Activated CD8-positive, alpha-beta memory T cell treated with anti-CD3 and anti-CD28 coated beads, Interleukin-2, amount 10 ng/mL, durations not matched to agents 7 days and 5 days (primary cell): ENCODE results near the gene SLC2A1. TPM values are rescaled to one million over a fixed set of nuclear protein-coding genes. Genes with fewer than 3 reads are reported as not detected.
A peak's percentile ranks its signal among the peaks of the same experiment; 100 is the strongest.

Experiments
- ATAC-seq: fragments of 150-1000 bp; cut with Tn5 transposase; one replicate; pipeline ENCODE4 v1.10.0; 2021; ENCODE audit warnings: moderate library complexity
- CTCF ChIA-PET: fragments of 350-600 bp; sonication (Branson Sonifier 250); formaldehyde crosslinking; loops from one replicate; lab custom pipeline; 2021; ENCODE audit warnings: antibody characterized with exemption; lab: Charles Lee
- DNase-seq: peaks from one replicate; pipeline ENCODE4 v3.0.0-alpha.2; 2020
- H3K27ac Mint-ChIP-seq: one replicate; pipeline ENCODE4 v1.8.0; 2021; ENCODE audit warnings: mild to moderate bottlenecking, mixed read lengths
- H3K27me3 Mint-ChIP-seq: one replicate; pipeline ENCODE4 v1.8.0; 2021; ENCODE audit warnings: mixed read lengths
- H3K36me3 Mint-ChIP-seq: one replicate; pipeline ENCODE4 v1.8.0; 2021; ENCODE audit warnings: mild to moderate bottlenecking, mixed read lengths
- H3K4me1 Mint-ChIP-seq: one replicate; pipeline ENCODE4 v1.8.0; 2021; ENCODE audit warnings: mixed read lengths
- H3K4me3 Mint-ChIP-seq: one replicate; pipeline ENCODE4 v1.8.0; 2021; ENCODE audit warnings: mild to moderate bottlenecking, moderate library complexity, mixed read lengths
- H3K9me3 Mint-ChIP-seq: one replicate; pipeline ENCODE4 v1.8.0; 2022; ENCODE audit warnings: low read depth, mixed read lengths
- total RNA-seq, 2 experiments: library from RNA; stranded (reverse); gene quantifications; one replicate each; pipeline ENCODE4 v1.2.3, GENCODE V29; 2021

Gene SLC2A1
- total RNA-seq, 2 experiments from 2014 or later, result 113 to 140 TPM

- CTCF ChIA-PET, result interaction anchor here (0.9 to 2.1 kb wide), 5 partner anchors 10 to 19 kb away, joined by 3 to 8 read pairs (median 5); no protein-coding TSS in a partner anchor
- no peak overlapping the region for H3K4me3 Mint-ChIP-seq
- peak; percentile 67 for DNase-seq
- peaks cover 73% of the 10 kb centered on the region for H3K36me3 Mint-ChIP-seq
- peak; percentile 17 for ATAC-seq
- H3K4me1 Mint-ChIP-seq, result peaks cover 98% of the 10 kb centered on the region
- no peaks in the 10 kb centered on the region for H3K9me3 Mint-ChIP-seq
- H3K27me3 Mint-ChIP-seq, result no peaks in the 10 kb centered on the region
- H3K27ac Mint-ChIP-seq, result peak overlapping the region; percentile 93
These were observed 16.9 kb downstream of the SLC2A1 start for GRCh38 chr1:42941640-42942330.

DNA sequence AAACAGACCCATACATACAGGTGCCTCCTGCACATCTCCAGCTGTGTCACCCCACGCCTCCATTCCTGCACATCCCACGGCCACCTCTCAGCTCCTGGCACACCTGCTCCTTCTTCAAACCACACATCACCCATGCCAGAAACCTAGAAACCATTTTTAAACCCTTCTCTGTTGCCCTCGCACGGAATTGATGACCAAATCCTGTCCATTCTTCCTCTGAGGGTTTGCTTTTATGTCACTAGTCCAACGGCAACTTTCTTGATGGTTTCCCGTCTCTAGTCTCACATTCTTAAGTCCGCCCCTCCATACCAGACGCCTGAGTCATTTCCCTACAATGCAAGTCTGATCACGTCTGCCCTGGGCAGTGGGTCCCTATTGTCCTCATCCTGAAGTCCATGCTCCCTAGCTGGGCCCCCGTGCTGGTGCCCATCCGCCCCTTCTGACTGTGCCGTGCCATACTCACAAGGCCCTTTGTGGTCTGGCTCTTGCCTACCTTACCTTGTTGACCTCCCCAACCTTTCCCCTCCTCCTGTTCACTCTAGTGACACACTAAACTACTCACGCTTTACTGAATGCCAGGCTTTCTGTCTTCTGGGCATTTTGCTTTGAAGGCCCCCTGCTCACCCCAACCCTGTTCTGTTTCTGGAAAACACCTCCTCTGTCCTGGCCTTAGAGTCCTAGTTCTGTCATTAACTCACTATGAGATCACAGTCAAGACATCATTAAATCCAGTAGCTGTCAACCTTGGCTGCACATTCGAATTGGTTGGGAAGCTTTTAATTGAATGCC is 17.6 kb downstream of the SLC2A1 start:
- peaks cover 71% of the 10 kb centered on the region for H3K36me3 Mint-ChIP-seq
- H3K4me3 Mint-ChIP-seq, result peak overlapping the region; percentile 50
- no peaks in the 10 kb centered on the region for H3K27me3 Mint-ChIP-seq
- H3K9me3 Mint-ChIP-seq, result no peaks in the 10 kb centered on the region
- peak overlapping the region; percentile 93 for H3K27ac Mint-ChIP-seq
- ATAC-seq, result peak; percentile 35
- CTCF ChIA-PET, result interaction anchor here (1.2 to 2.1 kb wide), 4 partner anchors 9 to 17 kb away, joined by 3 to 8 read pairs (median 5); no protein-coding TSS in a partner anchor
- peak; percentile 76 for DNase-seq
- H3K4me1 Mint-ChIP-seq, result peaks cover 98% of the 10 kb centered on the region

GRCh38 chr1:42938645-42939615 is 19.7 kb downstream of the SLC2A1 start:
- DNase-seq (no peak), ATAC-seq (peak; percentile 1)
- Mint-ChIP-seq H3K27me3 (no peaks in the 10 kb centered on the region), H3K4me1 (peaks cover 98% of the 10 kb centered on the region), H3K4me3 (peak overlapping the region; percentile 57), H3K9me3 (no peaks in the 10 kb centered on the region), H3K36me3 (peaks cover 74% of the 10 kb centered on the region), H3K27ac (peak overlapping the region; percentile 96)
- CTCF ChIA-PET, result interaction anchor here (0.7 to 3.6 kb wide), 6 partner anchors 8 to 136 kb away, joined by 3 to 22 read pairs (median 8); no protein-coding TSS in a partner anchor

DNA sequence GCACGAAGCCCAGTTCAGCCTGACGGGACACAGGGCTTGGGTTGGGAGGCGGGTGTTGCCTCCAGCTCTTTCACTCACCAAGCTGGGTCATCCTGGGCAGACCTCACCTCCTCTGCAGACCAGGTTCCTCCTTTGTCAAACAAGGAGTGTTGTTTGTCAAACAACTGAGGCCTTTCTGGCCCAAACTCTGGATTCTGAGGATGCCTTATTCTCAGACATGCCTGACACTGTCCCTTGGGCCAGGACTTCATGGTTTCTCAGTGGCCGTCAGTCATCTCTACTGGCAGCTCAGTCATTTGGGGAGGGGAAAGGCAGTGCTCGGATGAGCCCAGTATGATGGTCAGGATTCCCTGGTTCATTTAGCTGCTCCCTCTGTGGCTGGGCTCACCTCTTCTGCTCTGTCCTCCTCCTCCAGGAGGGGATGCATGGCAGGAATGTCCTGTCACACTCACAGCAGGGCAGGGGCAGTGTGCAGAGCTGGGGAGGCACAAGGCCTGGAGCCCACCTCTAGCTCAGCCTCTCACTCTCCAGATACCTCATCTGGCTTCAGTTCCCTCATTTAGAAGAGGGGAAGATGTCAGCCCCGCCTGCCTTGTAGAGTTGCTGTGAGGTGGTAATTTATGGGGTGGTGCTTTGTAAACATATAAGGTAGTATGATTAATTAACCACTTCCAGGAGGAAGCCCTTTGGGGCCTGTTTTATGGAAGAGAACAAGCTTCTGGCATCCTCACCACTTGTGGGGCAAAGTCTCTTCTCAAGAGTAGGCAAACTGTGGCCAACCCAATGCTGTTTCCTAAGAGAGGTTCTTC is 20.6 kb downstream of the SLC2A1 start:
- Mint-ChIP-seq H3K4me3 (peak overlapping the region; percentile 57), H3K4me1 (peaks cover 98% of the 10 kb centered on the region), H3K27me3 (no peaks in the 10 kb centered on the region), H3K27ac (peak overlapping the region; percentile 96), H3K36me3 (peaks cover 74% of the 10 kb centered on the region), H3K9me3 (no peaks in the 10 kb centered on the region)
- CTCF ChIA-PET, result interaction anchor here (0.7 to 3.6 kb wide), 7 partner anchors 9 to 170 kb away, joined by 3 to 22 read pairs (median 8); no protein-coding TSS in a partner anchor
- DNase-seq, result peak; percentile 70
- ATAC-seq, result peak; percentile 31

DNA sequence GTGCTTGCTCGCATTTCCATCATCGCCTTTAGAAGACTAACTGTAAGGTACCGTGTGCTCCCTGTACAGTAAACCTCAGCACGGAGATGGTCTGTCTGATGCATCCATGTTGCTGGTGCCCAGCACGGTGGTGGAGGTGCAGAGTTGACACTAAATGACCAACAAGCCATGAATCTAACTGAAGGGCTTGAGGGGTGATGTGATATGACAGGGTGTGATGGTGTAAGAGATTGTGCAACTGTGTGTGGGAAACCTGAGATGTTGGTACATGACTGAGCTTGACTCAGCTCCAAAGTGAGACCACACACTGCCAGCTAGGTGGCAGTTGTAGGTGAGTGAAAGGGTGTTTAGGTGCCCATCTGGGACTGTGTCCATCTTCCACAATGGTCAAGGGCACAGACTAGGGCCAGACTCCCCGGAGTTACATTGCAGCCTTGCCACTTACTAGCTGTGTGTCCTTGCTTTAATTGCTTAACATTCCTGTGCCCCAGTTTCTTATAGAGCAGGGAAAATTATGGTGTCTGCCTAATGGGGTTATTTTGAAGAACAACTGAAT is 21.4 kb downstream of the SLC2A1 start:
- Mint-ChIP-seq H3K27ac (peak overlapping the region; percentile 96), H3K9me3 (no peaks in the 10 kb centered on the region), H3K36me3 (peaks cover 70% of the 10 kb centered on the region), H3K4me1 (peaks cover 98% of the 10 kb centered on the region), H3K4me3 (peak overlapping the region; percentile 51), H3K27me3 (no peaks in the 10 kb centered on the region)
- CTCF ChIA-PET, result interaction anchor here (0.8 to 3.6 kb wide), 5 partner anchors 10 to 136 kb away, joined by 3 to 22 read pairs (median 9); no protein-coding TSS in a partner anchor
- DNase-seq, result no peak
- ATAC-seq, result no peak

DNA sequence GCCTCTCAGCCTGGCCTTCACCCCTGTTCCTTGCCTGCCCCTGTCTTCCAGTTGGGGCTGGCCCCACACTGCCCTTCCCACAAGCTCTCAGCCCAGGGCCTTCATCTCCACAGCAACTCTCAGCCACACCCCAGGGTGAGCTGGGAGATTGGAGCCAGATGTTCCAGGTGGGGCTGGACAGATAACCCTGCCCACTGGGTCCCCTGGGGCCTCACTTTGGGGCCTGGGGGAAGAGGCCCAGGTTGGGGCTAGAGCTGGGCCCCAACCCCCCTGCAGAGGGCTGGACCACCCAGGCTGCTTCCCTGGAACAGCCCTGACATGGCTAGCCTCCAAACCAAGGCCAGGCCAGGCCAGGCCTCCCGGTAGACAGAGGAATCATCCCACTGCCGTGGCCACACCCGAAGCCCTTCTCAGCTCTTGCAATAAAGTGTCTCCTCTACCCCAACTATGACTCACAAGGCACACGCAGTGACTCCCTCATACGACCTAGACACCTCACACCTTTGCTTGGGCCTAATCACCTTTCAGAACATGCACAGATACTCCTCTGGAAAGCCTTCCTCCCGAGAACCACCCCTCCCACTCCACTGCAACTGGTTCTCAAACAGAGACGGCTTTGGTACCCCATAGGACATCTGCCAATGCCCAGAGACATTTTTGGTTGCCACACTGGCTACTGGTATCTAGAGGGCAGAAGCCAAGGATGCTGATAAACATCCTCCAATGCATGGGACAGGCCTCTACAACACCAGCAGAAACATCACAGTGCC is 22.2 kb downstream of the SLC2A1 start:
- Mint-ChIP-seq H3K36me3 (peaks cover 62% of the 10 kb centered on the region), H3K9me3 (no peaks in the 10 kb centered on the region), H3K27ac (peak overlapping the region; percentile 96), H3K4me3 (peak overlapping the region; percentile 51), H3K27me3 (no peaks in the 10 kb centered on the region), H3K4me1 (peaks cover 97% of the 10 kb centered on the region)
- DNase-seq (peak; percentile 70), ATAC-seq (peak; percentile 25)
- CTCF ChIA-PET, result interaction anchor here (0.8 to 3.6 kb wide), 6 partner anchors 10 to 20 kb away, joined by 3 to 22 read pairs (median 8); no protein-coding TSS in a partner anchor

DNA sequence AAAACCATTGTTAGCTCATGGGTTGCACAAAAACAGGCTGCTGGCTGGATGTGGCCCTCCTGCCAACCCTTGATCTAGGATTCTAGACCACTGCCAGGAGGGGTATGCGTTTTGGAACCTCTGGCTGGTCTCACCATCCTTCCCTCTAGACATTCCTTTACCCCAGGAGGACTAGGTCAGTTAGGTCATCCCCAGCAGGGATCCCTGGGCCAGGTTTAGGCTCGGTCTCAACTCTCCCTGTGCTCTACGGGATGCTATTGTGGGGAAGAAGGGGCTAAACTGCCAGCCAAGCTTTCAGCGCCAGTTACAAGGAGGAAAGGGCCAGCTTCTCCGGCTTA is 22.7 kb downstream of the SLC2A1 start:
- Mint-ChIP-seq H3K27ac (peak overlapping the region; percentile 96), H3K4me1 (peaks cover 97% of the 10 kb centered on the region), H3K4me3 (no peak overlapping the region), H3K36me3 (peaks cover 62% of the 10 kb centered on the region), H3K9me3 (no peaks in the 10 kb centered on the region), H3K27me3 (no peaks in the 10 kb centered on the region)
- ATAC-seq, result no peak
- CTCF ChIA-PET, result interaction anchor here (1.6 to 3.6 kb wide), 4 partner anchors 11 to 21 kb away, joined by 5 to 22 read pairs (median 9); no protein-coding TSS in a partner anchor
- DNase-seq, result no peak

DNA sequence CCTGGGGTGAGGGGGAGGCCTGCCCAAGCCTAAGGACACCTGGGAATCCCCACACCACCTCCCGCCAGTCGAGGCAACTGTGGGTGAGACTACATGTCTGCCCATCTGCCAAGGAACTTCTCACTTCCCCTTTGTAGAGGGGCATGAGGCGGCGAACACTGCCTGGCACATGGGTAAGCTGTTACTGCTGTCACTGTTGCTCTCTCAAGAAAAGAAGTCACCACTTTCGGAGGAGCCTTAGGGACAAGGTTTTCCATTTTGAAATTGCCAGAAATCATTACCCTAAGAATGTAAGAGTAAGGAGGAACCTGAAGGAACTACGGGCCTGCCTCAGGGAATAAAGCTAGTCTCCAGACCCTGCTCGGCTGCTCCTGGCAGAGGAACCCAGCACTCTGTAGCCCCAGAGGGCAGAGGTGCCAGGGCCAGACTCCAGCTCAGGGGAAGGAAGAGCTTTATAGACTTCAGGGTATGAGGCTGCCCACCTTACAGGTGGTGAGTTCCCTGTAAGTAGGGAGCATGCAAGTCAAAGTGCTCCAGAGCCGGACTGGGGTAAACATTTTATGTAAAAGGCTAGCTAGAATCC is 23.3 kb downstream of the SLC2A1 start:
- Mint-ChIP-seq H3K27me3 (no peaks in the 10 kb centered on the region), H3K36me3 (peaks cover 63% of the 10 kb centered on the region)
- ATAC-seq, result no peak

DNA sequence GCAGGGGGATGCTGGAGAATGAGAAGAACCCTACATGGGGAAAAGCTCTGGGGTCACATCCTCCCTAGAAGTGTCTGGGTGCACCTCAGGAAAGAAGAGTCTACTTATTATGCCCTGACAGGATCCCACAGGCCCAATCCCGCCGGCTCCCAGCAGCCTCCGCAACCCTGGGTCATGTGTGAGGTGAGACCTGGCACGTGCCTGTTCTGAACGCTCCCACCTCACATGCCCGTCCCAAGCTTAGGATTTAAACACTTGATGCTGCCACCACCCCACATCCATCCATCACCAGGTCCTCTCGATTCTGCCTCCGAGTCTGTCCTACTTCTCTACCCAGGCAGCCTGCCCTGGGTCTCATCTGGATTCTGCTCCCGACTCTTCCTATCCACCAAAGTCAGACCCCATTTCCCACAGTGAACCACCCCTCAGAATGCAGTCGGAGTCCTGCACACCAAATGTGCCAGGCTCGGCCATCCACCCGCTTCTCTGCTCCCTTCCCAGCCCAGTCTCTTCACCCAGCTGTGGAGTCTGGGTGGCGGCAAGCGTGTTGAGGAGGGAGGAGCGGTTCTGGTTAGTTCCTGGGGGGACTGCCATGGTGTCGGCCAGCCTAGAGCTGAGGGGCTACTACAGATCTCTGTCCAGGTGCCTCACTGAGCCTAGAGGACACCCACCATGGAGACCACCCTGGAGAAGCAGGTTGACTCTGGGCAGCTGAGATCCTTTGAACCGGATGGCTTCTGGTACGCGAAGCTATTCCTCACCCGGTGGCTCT is 23.9 kb downstream of the SLC2A1 start:
- CTCF ChIA-PET, result interaction anchor here (0.5 to 2.5 kb wide), 7 partner anchors 12 to 139 kb away, joined by 3 to 8 read pairs (median 4); no protein-coding TSS in a partner anchor
- no peak for ATAC-seq
- Mint-ChIP-seq H3K9me3 (no peaks in the 10 kb centered on the region), H3K4me3 (no peak overlapping the region), H3K27ac (peak overlapping the region; percentile 96), H3K36me3 (peaks cover 63% of the 10 kb centered on the region), H3K27me3 (no peaks in the 10 kb centered on the region), H3K4me1 (peaks cover 98% of the 10 kb centered on the region)
- no peak for DNase-seq

More for the DNA sequence above, 23.3 kb downstream of the SLC2A1 start:
- CTCF ChIA-PET, result interaction anchor here (0.5 to 3.6 kb wide), 5 partner anchors 12 to 21 kb away, joined by 3 to 22 read pairs (median 5); no protein-coding TSS in a partner anchor
- Mint-ChIP-seq H3K27ac (peak overlapping the region; percentile 96), H3K4me3 (no peak overlapping the region), H3K9me3 (no peaks in the 10 kb centered on the region), H3K4me1 (peaks cover 98% of the 10 kb centered on the region)
- no peak for DNase-seq
